HG03575 (cell line): ENCODE data around the gene EXOSC2.
"Not testable (repeated sequence)": the region's sequence is repeated elsewhere in the genome, so short reads cannot be mapped to it uniquely, and the experiment has no call there.

Source experiments
- ATAC-seq: cut with Tn5 transposase; IDR thresholded peaks from one replicate; pipeline ENCODE4 v1.9.1; 2021; ENCODE audit not compliant: unreplicated experiment, insufficient number of reproducible peaks, low FRiP score; ENCODE audit errors: extremely low read depth

The EXOSC2 gene

GRCh38 chr9:130666393-130667119, 27.0 kb upstream of the EXOSC2 start:
- ATAC-seq, result no peak

GRCh38 chr9:130667120-130667435, 26.5 kb upstream of the EXOSC2 start:
- no peak for ATAC-seq

GRCh38 chr9:130668196-130668595, 25.4 kb upstream of the EXOSC2 start:
- no peak for ATAC-seq

GRCh38 chr9:130668659-130669058, 24.9 kb upstream of the EXOSC2 start:
- ATAC-seq, result no peak

- no peak for ATAC-seq
These were observed 23.6 kb upstream of the EXOSC2 start for GRCh38 chr9:130669965-130670364.

GRCh38 chr9:130670644-130671043, 22.9 kb upstream of the EXOSC2 start:
- no peak for ATAC-seq

GRCh38 chr9:130672466-130672865, 21.1 kb upstream of the EXOSC2 start:
- no peak for ATAC-seq

- no peak for ATAC-seq
These were observed 20.5 kb upstream of the EXOSC2 start for GRCh38 chr9:130672933-130673615.

- ATAC-seq, result no peak
These were observed 18.2 kb upstream of the EXOSC2 start for GRCh38 chr9:130675396-130675795.

- ATAC-seq, result no peak
These were observed 16.3 kb upstream of the EXOSC2 start for GRCh38 chr9:130677252-130677651.

GRCh38 chr9:130680836-130681768, 12.5 kb upstream of the EXOSC2 start:
- no peak for ATAC-seq

GRCh38 chr9:130681769-130682420, 11.7 kb upstream of the EXOSC2 start:
- ATAC-seq, result no peak

GRCh38 chr9:130682421-130683121, 11.0 kb upstream of the EXOSC2 start:
- ATAC-seq, result no peak

GRCh38 chr9:130685104-130685503, 8.5 kb upstream of the EXOSC2 start:
- no peak for ATAC-seq

- not testable (repeated sequence) for ATAC-seq
These were observed 7.6 kb upstream of the EXOSC2 start for GRCh38 chr9:130685945-130686344.

GRCh38 chr9:130687615-130688014, 6.0 kb upstream of the EXOSC2 start:
- ATAC-seq, result no peak

GRCh38 chr9:130688072-130688471, 5.5 kb upstream of the EXOSC2 start:
- ATAC-seq, result no peak

- ATAC-seq, result no peak
These were observed 4.0 kb upstream of the EXOSC2 start for GRCh38 chr9:130689572-130689936.
